DMS79 (cell line): ENCODE data around the gene SAYSD1.

Experiments used
- DNase-seq: peaks from one replicate; lab custom pipeline; 2025; lab: John Stamatoyannopoulos, UW

The SAYSD1 gene

DNA sequence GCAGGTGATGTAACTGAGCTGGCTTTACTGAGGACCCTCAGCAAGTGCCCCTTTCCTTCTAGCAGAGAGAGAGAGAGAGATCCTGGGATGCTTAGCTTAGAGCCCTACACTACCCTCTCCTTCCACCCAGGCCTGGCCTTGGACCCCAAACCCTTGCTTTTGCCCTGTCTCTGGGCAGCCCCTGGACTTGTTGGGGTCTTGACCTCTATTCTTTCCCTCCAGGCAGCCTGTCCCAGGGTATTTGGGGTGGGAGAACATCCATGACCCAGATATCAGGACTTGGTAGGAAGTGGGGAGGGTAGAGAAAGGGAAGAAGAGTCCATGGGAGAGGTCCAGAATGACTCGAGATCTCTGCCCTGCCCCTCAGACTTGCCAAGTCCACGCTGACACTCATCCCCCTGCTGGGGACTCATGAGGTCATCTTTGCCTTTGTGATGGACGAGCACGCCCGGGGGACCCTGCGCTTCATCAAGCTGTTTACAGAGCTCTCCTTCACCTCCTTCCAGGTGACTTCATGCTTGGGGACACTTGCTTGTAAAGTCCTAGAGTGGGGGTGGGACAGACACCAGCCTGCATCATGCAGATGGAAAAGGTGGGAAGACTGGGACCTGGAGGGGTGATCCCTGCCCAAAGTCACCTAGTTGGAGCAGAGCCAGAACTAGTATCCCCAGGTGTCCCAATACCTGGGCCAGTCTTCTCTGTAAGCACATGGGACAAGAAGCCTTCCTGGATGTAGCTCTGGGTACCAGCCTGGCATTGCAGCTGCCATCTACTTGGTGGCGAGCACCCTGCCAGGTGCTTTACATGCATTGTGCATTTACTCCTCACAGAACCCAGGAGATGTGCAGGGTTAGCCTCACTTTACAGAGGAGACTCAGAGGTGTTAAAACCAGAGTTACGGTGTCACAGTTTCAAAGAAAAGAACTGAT is 35.5 kb downstream of the SAYSD1 start:
- DNase-seq = no peak

DNA sequence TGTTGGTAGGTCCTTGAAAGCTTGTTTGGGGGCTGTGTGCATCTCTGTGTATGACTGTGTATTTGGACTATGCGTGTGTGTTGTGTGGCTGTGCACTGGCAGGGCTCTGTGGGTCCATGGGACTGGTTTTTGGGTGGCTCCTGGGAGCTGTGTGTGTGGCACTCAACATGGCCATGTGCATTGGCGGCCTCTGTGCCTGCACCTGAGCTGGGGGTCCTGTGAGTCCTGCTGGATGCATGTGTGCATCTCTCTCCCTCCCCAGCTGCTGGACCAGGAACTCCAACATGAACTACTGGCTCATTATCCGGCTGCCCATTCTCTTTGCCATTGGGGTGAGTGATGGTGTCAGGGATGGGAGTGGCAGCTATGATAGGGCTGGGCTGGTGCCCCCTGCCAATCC is 36.3 kb downstream of the SAYSD1 start:
- DNase-seq = no peak

DNA sequence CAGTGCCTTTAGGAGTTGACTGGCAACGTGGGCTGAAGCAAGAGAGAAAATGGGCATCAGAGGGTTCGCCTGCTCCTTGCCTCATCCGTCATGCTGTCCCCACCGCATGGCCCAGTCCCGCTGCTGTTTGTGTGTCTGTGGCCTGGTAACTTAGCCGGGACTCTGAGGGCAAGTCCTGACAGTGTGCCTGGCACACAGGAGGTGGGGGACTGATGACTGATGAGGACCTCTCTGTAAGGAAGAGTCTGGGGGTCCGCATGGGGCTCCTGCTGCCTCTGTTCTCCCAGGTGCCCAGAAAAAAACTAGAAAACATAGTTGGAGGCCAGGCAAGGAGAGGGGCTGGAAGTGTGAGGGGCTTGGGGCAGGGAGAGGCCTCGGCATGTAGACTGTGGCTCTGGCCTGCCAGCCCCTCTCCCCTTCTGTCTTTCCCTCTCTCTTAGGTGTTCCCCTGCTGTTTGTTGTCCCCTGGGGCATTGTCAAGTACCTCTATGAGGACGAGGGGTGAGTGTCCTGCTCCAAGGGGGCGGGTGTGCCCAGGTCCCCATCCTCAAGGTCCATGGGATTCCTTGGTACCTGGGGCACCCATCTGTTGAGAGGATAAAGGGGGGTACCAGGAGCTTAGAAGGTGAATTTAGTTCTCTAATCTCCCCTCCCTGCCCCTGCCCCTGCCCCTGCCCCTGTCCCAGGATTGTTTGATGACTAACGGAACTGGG is 36.9 kb downstream of the SAYSD1 start:
- no peak for DNase-seq

DNA sequence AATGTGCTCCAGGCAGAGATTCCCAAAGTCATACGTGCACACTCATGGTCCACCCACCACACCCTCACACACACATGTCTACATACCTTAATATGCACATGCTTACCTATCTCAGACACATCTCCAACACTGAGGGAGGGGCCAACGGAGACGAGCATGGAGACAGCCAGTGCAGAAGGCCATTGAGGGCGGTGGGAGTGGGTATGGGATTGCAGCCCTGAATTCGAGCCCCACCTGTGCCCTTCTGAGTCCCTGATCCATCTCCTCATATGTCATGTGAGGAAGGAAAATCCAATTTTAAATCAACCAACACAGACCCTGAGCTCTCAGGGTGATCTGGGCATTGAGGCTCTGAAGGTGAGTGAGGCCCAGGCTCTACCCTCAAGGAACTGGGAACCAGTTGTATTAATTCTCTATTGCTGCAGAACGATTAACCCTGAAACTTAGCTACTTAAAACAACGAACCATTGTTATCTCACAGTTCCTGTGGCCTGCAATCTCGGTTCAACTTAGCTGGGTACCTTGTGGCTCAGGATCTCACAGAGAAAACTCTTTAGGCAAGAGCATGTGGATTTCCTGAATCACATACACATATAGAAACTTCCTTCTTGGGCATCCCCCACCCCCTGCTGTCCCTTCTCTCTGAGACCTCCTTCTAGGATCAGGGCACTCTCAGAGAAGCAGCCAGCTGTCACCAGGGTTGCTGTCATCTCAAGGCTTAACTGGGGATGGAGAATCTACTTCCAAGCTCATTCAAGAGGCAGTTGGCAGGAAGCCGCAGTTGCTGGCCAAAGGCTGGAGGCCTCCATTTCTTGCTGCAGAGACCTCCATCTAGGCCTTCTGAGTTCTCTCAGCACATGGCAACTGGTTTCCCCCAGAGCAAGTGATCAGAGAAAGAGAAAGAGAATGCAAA is 38.1 kb downstream of the SAYSD1 start:
- no peak for DNase-seq

DNA sequence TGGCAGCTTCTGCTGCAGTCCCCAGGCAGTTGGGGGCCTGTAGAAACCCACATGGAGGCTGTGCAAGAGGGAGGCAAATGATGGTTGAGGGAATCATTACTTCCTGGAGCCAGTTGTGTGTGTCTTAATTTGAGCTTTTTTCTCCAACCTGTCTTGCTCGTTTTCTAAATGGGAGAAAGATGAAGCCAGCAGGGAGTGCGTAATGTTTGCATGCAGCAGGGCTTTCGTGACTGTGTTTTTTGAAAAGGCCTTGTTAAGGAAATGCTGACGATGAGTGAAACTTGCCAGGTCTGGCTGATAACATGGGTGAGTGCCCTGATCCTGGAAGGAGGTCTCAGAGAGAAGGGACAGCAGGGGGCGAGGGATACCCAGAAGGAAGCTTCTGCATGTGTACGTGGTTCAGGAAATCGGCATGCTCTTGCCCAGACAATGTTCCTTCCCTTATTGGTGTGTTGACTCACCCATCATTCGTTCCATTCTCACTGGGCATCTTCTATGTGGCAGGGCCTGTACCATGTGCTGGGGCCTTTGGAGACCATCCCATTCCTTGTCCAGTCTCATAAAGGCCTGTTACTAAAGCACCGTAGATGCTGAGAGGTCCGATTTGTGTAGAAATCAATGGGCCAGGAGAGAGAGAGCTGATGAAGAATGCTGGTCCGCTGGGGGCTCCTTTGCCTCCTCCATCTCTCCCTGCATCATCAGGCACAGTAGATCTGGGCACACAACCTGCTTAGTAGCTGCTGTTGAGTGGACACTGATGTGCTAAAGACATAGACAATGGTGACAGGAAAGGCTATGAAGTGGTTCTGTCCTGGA is 39.0 kb downstream of the SAYSD1 start:
- no peak for DNase-seq

DNA sequence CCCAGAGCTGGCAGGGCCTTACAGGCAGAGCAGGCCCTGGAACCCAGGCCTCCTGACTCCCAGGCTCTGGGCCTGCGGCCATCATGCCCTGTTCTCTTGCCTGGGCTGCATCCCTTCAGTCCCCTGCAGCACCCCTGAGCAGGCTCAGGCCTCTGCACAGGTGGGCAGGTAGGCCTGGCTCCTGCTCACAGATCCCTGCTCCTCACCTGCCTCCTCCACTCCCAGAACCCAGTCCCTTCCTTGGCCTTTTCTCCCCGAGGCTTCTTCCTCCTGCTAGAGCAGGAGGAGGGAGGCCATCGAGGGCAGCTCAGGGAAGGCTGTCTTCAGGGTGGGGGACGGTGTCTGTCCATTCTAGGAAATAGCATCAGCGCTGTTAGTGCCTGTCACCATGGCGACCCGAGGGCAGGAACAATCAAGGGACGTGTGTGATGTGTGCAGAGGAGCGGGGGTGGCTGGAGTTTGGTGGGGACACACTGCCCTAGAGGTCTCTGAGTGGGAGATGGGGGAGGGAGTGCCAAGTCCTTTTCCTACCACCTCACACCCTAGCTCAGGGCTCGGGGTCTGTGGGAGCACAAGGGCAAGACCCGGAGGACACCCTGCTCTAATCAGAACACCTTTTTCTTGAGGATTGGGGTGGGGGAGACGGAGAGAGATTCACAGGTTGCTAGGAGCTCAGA is 39.8 kb downstream of the SAYSD1 start:
- DNase-seq = no peak

DNA sequence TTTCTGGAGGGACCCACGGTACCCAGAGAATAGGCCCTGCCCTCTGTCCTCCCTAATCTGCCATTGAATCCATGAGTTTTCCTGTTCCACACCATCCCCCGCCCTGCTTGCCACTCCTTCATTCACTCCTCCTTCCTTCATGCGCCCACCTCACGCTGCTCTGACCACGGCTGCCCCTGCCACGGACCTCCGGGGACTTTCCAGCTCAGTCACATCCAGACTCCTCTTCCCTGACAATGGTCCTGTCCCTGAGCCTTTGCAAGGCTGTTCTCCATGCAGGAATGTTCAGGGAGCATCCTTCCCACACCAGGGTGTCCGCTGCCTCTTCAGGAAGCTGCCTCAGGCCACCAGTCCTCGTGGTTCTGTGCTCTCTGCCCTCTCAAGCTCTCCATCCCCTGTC is 40.5 kb downstream of the SAYSD1 start:
- no peak for DNase-seq

DNA sequence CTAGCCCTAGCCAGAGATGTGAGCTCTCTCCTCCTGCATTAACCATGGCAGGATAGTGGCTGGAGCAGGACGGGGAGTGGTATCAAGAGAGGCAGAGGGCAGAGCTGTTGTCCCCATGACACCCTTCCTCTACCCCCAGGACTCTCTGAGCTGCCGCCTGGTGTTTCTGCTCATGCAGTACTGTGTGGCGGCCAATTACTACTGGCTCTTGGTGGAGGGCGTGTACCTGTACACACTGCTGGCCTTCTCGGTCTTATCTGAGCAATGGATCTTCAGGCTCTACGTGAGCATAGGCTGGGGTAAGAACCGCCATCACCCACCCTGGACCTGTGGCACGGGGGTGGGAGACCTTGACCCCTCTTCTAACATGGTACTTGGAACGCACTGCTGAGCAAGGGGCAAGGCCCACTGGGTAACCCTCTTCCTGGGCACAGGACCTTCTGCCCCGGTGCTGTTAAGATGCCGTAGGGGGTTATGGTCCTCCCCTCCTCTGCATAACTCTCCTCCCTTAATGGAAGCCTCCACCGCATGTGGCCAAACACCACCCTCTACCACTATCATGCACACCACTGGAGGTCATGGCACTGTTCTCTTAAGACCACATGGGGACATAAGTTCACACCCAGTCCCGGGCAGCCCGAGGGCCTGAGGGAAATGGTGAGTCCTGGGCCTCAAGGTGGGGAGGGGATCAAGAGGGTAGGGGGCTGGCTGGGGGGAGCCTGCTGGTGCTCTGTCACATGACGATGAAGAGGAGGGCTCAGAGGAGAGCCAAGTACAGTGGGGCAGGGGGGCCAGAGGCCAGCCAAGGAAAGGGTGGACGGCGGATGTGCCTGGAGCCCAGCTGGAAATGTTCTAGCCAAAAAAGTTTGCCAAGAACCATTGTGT is 41.3 kb downstream of the SAYSD1 start:
- no peak for DNase-seq

DNA sequence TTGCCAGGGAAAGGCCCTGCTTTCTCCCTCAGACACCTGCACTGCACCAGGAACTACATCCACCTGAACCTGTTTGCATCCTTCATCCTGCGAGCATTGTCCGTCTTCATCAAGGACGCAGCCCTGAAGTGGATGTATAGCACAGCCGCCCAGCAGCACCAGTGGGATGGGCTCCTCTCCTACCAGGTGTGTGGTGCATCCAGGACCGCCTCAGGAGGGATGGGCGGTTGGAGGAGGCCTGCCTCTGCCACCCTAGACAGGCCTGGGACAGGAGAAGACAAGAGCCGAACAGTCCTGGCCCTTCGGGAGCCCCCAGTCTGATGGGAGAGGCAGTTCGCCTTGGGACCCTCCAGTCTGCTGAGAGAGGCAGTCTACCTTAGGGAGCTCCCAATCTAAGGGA is 42.2 kb downstream of the SAYSD1 start:
- no peak for DNase-seq

DNA sequence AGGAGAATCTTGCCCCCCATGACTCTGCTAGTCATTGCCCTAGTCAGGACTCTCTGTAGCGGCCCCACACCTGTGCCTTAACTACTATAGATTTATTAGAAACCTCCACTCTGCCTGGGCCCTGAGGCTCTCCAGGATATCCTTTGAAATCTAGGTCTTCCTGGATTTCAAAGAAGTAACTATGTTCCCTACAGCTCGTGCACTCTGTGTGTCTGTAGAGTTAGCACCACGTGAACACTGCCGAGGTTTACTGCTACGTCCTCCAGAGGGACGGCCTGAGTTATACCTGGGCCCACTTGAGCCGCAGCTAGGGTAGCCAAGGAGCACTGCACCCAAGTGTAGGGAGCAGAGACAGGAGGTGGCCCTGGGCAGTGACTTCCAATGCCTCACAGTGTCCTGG is 46.6 kb downstream of the SAYSD1 start:
- DNase-seq = no peak

DNA sequence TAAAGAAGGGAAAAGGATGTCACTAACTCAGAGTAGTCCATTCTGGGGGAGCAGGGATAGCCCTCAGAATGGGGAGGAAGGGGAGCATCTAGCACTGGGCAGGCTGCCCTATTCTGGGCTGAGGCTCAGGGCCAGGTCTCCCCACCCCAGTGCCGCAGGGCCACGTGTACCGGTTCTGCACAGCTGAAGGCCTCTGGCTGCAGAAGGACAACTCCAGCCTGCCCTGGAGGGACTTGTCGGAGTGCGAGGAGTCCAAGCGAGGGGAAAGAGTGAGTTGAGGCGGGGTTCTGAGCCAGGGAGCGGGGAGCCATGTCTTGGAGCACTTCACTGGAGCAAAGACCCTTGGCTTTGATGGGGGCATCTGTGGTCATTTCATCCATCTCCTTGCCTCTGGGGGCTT is 49.4 kb downstream of the SAYSD1 start:
- DNase-seq = no peak

DNA sequence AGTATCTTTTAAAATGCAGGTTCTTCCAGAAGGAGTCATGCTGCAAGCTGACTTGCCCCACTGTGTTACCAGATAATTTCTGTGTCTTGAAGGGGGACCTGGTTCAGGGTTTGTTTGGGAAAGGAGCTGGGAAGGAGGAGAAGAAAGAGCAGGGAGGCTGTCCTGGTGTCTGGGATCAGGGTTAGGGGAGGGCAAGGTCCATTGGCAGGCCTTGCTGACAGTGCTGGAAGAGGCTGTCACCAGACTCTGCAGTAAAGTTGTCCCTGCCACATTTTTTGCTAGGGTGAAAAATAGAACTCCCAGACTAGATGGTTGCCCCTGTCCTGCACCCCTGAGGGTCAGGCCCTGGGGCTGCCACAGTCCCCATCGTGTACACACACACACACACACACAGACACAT is 51.5 kb downstream of the SAYSD1 start:
- no peak for DNase-seq

DNA sequence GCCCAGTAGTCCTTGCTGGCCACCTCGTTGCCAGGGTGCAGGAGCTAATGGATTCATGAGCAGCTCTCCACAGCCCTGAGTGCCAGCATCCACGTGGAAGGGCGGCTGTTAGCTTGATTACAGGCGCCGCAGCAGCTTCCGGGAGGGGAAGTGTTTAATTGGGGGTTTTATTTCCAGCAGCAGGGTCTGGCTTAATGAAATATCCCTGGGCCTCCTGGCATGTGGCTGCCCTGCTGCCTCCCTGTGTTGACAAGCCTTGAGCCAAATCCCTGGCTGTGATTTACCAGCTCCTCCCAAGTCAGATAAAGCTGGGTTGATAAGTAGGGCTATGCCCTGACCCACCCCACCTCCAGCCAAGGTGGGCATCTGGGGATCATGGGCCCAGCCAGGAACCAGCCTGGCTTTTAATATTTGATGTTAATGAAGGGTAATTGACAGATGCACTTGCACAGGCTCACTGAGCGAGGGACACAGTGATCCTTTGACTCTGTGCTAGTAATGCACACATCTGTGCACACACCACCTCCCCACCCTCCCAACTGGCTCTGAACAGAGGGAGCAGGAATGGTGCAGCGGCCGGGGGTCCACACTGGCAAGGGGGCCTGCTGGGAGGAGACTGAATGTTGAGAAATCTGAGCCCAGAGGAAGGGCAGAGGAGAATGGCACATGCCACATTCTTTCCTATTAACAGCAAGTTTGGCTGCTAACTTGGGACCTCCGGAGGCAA is 52.8 kb downstream of the SAYSD1 start:
- no peak for DNase-seq

DNA sequence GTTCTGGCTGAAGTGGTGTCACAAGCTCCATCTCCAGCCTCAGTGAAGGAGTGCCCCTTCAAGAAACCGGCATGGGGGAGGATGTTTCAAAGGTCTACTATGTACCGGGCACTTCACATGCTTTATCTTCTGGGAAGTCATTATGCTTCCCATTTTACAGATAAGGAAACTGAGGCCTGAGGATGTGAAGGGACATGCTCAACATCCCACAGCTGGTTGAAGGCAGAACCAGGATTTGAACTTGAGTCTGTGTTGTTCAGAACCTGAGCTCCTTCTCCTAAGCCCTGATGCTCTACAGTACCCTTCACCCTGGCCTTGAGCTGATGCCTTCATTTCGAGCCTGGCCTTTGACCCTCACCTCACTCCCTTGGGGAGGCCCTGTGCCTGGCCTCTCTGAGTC is 53.4 kb downstream of the SAYSD1 start:
- no peak for DNase-seq

DNA sequence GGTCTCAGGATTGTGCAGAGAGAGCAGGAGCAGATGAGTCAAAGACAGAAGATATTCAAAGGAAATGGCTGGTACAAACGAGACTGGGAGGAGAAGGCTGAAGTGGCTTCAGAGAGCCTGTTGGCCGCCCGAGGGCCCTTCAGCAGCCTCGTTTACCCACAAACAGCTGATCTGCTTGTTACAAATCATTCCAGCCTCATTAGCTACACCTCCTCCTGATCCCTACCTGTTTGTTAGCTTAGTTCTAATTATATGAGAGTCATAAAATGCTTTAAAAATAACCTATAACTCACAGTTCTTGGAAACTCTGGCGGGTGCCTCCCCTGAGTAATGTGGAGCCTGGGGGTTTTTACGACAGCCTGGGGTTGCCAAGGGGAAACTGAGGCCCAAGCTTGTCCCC is 53.8 kb downstream of the SAYSD1 start:
- DNase-seq = peak; percentile 77

DNA sequence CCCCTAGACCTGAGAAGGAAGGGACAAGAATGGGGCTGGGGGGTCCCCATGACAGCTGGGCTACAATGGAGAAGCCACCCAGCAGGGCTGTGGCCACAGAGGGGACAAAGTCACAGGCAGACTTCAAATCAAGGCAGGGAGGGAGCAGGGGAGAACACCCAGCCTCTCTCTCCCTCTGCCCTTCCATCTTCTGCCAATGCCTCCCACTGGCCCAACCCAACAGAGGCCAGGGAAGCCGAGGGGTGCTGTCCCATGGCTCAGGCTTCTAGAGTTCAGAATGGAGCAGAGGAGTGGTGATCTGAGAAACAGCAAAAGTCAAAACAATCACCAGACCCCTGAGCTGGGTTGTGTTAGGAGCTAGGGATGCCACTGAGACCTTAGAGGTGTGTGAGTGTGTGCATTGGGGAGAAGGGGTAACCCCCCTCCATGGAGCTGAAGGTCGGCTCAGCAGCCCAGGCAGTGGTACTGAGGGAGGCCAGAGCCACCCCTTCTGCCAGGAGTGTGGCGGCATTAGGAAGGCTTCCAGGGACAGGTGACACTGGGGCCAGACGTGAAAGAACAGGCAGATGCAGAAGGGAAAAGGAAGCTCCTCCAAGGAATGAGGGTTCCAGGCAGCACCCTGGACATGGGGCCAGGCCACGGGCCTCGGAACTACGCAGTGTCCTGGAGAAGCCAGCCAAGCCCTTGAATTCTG is 54.4 kb downstream of the SAYSD1 start:
- no peak for DNase-seq

DNA sequence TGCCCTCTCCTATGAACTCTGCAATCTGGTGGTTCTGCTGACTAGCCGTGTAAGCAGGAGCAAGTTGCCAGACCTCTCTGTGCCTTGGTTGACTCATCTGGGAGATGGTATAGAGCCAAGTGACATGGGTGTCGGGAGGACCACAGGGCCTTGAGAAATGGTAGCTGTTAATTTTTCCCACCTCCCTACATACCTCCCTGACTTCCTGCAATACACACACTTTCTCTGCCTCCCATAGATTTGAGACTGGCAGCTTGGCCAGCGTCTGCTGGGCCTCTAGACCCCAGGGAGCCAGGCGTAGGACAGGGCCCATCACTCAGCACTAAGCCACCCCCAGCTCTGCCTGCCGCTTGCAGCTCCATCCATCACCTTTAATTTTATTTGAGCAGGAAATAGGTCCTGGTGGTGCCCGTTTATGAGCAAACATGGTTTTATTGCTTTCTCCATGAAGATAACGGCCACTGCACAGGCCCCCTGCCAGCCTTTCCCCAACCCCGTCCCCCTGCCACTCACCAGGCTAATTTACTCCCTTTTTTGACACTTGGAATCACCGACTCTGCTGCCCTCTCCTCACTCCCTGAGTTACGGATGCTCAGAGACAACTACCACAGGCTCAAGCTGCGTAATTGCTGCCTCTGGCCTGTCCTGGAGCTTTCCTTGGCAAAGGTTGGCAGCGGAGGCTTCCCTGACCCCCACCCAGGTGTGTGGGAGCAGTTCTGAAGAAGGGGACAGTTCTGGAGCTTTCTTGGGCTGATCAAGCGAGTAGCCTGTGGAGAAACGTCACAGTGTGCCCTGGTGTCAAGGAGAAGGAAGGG is 55.3 kb downstream of the SAYSD1 start:
- no peak for DNase-seq
